Testis (tissue), 2 donors: ENCODE results near the gene ILKAP.

Experiments
- CTCF ChIP-seq, 3 experiments: fragments of 450-650 bp in 2 of 3; fragments of 200-600 bp in 1 of 3; sonication (generic) in 1 of 3; IDR thresholded peaks; one replicate each; pipeline ENCODE4 v1.5.1; 2016 to 2019; ENCODE audit warnings: antibody characterized with exemption in 3 of 3, mild to moderate bottlenecking in 2 of 3, moderate library complexity in 1 of 3
- POLR2A ChIP-seq: fragments of 450-650 bp; IDR thresholded peaks from one replicate; pipeline ENCODE4 v1.6.1; 2017; ENCODE audit warnings: antibody characterized with exemption, mild to moderate bottlenecking, moderate library complexity

GRCh38 chr2:238125127-238125885 is 78.2 kb downstream of the ILKAP start:
- TF ChIP-seq CTCF (IDR thresholded peaks at IDR 0.05) (no peak), POLR2A (no peak)
